ENCODE data around the gene TMEM132E.
A peak's percentile ranks its signal among the peaks of the same experiment; 100 is the strongest.

The TMEM132E gene

DNA sequence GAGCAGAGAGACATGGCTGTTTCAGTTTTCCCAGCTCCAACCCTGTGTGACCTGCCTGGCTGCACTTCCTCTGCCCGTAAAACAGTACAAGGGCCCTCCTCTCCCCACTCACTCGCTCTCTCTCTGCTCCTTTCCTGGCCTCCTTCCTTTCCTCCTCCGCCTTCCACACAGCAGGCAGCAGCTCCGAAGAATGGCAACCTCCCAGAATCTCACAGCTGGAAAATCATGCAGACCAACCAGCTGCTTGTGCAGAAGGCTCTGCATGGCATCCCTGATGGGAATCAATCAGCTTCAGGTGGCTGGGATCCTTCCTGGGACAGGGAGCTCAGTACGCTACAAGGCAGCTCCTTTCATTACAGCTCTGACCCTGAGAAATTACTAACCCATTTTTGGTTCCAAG, 27.4 kb downstream of the TMEM132E start:
- no peak for DNase-seq

DNA sequence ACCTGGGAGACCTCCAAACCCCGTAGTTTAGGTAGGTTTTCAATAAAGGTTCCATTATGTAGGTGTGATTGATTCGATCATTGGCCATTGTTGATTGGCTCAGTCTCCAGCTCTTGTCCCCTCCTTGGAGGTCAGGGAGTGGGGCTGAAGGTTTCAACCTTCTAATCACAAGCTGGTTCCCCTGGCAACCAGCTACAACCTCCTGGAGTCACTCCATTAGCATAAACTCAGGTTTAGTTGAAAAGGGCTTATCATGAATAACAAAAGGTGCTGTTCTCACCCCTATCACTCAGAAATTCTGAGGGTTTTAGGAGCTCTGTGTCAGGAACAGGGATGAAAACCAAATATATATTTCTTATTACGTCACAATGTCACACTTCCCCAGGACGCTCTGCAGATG, 28.5 kb downstream of the TMEM132E start:
- no peak for DNase-seq

DNA sequence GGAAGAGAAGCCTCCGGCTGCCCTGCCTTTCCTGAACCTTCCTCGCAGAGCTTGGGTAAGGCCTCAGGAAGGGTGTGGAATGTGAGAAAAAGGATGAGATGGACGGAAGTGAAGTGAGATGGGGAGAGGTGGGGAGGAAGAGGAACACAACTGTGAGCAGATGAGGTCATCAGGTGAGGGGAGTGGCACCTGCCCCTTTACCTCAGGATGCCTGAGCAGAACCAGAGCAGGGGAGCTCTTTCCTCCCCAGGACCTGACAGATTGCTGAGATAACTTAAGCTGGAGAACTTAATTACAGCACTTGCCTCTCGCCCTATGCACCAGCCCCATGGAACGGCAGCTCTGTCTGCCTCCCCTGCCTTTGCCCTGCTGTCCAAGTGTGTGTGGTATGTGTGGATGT, 29.8 kb downstream of the TMEM132E start:
- DNase-seq, result no peak

DNA sequence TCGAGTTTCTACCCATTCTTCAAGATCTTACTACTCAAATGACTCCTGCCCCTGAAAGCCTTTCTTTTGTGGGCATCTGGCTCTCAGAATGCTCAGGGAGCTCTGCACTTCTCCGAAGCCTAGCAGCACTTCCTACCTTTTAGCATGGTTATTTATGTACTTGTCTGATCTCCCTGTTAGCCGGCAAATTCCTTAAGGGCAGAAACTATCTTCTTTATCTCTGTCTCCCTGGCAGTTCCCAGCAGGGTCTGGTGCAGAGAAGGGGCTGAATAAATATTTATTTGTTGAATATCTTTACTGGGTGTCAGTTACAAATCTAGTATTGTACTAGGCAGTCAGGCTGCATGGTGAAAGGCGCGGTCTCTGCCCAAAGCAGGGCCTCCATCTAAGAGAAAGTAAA, 30.7 kb downstream of the TMEM132E start:
- no peak for DNase-seq

DNA sequence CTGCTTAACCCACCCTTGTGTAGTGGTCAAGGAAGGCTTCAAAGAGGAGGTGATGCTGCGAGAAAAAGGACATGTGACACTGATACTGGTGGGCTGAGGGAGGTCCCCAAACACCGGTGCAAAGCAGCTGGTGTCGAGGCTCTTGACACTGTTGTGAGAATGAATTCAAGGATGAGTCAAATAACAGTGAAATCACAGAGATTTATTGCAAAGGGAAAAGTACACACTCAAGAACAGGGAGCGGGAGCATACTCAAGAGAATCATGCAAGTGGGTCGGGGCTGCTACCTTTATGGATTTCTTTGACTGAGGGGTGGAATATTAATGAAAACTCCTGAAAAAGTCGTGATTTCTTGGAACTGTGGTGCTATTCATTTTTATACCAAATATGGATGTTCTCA, 31.1 kb downstream of the TMEM132E start:
- no peak for DNase-seq

DNA sequence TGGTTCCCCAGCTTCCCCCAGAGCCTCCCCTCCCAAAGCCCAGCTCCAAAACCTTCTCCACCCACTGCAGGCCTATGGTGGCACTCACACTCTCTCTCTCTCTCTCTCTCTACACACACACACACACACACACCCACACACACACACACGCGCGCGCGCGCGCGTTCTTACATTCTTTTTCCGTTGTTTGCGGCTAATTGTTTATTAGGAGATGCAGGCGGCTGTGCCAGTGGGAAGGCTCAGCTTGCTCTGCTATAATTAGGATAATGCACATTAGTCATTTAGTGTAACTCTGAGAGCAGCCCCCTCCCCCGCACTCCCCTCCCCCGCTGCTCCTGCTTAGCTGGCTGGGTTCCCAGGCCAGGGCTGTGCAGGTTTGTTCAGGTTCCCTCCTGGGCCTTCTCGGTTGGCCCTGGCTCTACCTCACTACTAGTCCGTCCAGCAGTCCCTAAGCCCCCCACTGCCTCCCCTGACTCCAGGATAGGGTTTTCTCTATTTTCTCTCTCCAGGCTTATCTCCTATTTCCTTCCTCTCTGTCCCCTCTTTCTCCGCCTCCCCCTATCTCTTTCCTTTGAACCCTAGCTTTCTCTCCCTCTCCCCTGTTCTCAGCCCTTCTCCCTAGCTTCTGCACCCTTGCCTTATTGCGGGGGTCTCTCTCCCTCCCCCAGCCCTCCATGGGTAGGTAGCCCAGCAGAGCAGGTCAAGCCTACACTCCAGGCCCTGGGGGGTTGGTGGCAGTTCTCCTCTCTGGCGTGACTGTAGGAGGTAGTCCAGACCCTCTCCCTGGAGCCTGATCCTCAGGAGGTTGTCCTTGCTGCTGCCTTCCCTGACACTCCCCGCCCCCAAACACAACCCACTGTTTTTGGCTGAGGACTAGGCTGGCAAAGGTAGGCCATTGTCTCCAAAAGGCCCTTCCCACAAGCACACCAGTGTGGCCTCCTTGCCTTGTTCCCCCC, 34.0 kb downstream of the TMEM132E start:
- no peak for DNase-seq

DNA sequence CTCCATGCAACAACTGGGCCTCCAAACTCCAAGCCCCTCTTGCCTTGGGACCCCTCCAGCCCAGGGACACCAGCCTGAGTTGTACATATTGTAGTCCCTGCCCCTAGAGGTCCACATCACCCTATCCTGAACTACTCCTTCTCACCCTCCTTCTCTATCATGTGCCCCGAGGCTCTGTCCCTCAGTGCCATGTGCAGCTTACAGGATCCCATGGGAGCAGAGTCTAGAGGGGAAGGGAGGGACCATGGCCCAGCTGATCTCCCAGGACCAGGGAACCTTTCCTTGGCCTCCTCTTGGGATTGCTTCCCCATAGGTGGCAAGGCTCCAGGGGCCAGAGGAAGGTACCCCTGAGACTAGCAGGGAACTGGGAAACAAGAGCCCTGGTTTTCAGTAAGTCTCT, 35.3 kb downstream of the TMEM132E start:
- no peak for DNase-seq

DNA sequence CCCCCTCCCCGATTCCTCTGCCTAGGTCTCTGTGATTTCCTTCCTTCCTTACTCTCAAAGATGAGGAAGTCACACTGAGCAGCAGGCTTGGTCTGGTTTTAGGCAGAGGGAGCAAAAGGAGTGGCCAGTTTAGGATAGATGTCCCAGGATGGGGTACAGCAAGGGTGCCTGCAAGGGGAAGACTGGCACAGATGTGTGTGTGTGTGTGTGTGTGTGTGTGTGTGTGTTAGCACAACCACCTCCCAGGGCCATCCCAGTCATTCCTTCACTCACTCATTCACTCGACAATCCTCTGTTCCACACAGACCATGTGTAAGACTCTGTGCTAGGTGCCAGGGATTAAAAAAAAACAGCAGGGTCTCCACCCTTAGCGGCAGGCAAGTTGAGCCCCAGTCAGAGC, 35.9 kb downstream of the TMEM132E start:
- no peak for DNase-seq

DNA sequence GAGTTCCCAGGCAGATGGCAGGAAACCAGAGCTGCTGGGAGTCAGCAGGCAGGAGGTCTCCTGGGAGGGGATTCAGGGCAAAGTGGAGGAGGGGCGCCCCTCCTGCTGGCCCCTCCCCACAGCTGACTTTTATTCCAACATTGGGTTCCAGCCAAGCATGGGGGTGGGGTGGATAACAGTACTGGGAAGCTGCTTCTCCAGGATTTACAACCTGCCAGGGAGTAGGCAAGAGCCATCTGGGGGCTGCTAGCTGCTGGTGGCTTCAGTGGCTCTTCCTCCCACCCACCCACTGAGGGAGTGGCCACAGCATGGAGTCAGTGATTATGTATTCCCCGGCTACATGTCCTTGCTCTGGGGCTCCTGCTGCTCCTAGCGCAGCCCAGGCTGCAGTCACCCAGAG, 36.8 kb downstream of the TMEM132E start:
- peak; percentile 46 for DNase-seq

DNA sequence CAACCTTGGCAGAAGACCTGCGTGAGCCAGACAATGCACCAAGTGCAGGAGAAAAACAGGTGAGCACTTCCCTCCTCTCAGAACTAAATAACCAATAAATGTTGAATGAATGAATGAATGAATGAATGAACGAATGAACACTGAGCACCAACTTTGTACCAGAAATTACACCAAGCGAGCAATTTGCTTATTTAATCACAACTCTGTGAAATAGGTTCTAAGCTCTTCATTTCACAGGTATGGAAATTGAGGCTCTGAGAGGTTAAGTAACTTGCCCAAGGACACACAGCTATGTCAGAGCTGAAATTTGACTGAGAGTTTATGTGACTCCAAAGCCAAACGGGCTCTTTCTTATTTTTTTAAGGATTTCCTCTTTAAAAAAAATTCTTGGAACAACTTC, 38.0 kb downstream of the TMEM132E start:
- no peak for DNase-seq

DNA sequence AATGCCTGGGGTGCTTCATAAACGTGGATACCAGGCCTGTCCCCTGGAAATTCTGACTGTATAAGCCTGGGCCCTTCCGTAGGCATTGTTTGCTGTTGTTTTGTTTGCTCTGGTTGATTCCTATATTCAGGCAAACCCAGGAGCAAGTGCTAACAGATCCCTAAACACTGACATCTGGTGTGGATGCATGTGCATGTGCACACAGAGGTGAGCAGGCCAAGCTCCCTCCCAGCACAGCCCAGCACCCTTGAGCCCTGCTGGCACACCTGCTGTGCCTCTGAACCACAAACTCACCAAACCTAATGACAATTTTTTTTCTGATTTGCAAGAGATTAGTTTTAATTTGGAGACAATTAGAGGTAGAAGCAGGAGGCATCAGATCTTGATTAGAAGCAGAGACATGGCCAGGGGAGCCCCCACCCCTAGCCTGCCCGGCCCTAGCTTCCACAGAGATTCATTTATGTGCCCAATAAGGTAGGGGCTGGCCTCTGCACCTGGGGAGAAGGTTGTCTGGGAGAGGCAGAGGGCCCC, 40.4 kb downstream of the TMEM132E start:
- DNase-seq, result peak; percentile 30

DNA sequence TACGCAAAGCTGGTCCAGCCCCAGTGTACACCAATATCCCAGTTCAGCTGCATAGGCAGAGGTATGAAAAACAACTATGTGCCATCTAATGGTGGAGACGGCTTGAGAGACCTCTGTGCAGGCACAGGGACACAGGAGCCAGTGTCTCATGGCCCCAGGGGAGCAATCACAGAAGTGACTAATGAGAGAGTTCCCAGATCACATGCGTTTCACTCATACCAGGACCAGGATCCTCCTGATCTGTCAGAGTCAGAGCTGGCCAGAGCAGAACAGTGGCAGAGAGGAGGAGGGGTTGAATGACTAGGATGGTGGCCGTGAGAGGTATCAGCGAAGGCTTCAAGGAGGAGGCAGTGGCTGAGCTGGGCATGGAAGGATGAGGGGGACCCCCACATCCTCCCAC, 41.1 kb downstream of the TMEM132E start:
- no peak for DNase-seq

DNA sequence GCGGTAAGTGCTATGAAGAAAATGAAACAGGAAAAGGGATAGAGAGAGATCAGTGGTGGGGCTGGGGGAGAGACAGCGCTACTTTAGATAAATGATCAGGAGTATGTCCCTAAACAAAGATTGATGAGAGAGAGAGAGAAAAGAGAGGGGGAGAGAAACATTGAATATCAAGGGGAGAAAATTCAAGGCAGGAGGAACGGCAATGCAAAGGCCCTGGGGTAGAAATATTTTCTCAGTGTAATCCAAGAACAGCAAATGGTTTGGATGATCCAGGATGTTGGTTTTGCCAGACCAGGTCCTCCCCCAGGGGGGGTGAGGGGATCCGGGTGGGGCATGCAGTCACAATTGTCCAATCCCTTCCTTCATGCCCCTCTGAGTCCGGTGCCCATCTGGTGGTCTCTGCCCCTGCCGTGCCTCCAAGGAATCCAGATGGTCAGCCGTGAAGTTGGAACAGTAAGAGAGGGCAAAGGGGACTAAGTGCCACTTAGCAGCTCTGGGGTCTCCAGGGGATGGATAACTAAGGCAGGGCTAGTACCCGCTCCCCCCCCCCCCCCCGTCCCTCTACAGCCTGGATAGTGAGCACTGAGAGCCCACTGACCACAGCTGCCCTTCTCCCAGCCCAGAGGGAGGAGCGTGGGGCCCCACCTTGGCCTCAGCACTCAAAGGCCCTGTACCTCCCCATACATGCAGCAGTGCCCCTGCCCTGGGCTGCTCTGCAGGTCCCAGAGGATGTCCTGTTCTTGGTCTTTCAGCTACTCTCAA, 43.7 kb downstream of the TMEM132E start:
- no peak for DNase-seq

DNA sequence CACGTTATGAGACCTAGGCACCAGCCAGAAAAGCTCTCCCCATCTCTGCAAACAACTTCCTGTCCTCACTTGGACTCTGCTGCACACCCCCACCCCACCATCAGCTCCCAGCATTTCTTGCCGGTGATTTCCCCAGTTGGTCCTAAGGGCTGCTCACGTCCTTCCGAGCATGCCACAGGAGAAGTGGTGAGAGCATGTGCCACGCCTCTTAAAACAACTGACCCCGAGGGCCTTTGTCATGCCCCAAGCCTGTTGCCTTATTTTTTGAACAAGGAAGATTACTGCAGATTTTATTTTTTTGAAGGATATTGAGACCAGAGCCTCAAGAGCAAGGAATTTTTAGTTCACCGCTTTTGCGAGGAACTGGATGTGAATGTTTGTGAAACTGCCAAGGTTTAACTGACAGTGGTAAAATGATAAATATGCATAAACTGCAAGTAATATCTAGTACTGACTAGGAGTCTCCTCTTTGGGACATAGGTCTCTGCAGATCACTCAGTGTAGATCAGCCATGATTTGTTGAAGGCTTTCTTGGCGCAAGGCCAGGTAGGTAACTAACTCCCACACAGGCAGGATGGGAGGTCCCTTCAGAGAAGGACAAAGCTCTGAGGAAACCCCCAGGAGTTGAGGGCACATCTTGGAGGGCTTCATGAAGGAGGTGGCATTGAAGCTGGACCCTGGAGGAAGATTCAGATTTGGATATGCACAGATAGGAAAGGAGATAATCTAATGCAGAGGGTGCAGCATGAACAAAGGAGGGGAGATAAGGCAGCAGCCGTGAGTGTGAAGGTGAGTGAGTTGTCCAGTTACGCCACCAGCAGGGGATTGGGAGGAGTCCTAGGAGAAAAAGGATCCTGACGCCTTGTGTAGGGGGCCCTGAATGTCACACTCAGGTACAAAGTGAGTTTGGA, 44.7 kb downstream of the TMEM132E start:
- no peak for DNase-seq

DNA sequence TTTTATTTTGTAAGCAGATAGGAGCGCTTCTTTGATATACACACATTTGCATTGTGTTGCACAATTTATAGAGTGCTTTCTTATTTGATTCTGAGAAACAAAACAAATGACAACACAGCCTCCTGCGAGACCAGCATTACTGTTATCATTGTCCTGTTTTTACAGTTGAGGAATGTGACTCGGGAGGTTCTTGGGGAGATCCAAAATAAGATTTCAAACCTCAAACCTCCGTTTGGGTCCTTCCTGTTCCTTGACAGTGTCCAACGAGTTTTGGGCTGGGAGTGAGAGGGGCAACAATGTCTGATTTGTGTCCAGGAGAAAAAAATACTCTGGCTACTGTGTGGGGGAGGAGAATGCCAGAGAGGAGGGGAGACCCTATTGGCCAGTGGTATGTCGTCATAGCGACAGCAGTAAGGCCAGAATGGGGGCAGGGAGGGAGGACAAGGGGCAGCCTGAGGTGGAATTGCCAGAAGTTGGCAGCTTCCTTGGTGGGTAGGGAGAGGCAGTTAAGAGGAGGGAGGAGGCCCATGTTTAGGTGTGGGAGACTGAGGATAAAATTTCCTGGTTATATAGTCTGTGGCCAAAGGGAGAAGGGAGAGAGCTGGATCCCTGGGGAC, 45.5 kb downstream of the TMEM132E start:
- DNase-seq, result no peak

DNA sequence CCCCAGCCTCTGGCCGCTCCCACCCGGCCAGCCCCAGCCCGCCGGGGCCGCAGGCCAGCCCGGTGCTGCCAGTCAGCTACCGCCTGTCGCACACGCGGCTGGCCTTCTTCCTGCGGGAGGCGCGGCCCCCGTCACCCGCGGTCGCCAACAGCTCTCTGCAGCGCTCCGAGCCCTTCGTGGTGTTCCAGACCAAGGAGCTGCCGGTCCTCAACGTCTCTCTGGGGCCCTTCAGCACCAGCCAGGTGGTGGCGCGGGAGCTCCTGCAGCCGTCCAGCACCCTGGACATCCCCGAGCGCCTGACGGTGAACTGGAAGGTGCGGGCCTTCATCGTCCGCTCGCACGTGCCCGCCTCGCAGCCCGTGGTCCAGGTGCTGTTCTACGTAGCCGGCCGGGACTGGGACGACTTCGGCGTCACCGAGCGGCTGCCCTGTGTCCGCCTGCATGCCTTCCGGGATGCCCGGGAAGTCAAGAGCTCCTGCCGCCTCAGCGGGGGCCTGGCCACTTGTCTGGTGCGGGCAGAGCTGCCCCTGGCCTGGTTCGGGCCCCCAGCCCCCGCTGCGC, 46.8 kb downstream of the TMEM132E start:
- DNase-seq, result no peak

DNA sequence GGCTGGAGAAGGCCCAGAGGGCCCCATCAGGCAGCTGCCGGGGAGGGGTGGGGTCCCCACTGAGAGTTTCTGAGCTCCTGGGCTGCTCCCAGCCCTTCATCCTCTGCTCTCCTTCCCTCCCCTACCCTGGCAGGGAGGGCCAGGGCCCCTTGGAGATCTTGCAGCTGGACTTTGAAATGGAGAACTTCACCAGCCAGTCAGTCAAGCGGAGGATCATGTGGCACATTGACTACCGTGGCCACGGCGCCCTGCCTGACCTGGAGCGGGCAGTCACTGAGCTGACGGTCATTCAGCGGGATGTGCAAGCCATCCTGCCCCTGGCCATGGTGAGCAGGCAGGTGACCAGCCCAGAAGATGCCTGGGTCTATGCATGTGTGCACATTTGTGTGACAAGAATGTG, 49.5 kb downstream of the TMEM132E start:
- no peak for DNase-seq

DNA sequence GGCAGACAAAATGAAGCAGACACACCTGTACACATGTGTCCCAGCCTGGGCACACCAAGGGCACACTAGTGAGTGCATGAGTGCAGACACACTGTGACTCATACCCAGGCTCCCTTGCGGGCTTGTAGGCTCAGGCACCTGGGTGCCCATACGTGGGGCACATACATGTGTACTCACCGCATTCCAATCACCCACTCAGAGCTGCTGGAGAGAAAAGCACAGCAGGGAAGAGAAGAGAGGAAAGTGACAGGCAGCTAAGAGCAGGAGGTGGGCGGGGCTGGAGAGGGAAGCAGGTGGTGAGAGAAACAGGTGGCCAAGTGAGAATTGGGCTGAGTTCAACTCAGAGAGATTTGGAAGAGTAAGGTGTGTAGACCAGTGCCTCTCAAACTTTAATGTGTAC, 54.0 kb downstream of the TMEM132E start:
- no peak for DNase-seq

DNA sequence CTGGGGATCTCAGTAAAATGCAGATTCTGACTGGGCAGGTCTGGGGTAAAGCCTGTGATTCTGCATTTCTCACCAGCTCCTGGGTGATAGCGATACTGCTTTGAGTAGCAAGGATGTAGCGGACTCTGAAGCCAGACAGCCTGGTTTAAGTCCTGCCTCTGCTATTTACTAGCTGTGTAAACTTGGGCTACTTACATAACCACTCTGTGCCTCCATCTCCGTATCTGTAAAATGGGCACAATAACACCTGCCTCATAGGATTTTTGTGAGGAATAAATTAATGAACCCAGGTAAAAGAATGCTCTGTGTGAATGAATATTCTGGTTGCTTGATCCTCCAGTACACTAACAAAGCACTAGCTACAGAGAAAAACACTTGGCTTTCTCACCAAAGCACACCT, 54.4 kb downstream of the TMEM132E start:
- DNase-seq, result no peak

DNA sequence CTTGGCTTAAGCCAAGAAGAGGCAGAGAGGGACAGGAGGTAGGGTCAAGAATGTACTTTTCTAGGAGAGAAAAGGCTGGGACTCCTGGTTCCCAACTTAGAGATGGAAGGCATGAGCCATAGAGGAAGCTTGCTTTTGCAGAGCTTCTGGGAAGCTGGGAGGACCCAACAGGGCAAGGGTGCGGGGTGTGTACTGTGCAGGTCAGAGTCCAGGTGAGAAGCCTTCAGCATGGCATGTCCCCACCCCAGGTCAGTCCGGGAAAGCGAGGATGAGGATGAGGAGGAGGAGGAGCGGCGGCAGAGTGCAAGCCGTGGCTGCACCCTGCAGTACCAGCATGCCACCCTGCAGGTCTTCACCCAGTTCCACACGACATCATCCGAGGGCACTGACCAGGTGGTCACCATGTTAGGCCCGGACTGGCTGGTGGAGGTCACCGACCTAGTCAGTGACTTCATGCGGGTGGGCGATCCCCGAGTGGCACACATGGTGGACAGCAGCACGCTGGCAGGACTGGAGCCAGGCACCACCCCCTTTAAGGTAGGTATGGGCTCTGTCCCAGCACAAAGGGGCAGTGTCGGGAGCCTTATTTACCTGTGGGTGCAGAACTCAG, 55.3 kb downstream of the TMEM132E start:
- no peak for DNase-seq

DNA sequence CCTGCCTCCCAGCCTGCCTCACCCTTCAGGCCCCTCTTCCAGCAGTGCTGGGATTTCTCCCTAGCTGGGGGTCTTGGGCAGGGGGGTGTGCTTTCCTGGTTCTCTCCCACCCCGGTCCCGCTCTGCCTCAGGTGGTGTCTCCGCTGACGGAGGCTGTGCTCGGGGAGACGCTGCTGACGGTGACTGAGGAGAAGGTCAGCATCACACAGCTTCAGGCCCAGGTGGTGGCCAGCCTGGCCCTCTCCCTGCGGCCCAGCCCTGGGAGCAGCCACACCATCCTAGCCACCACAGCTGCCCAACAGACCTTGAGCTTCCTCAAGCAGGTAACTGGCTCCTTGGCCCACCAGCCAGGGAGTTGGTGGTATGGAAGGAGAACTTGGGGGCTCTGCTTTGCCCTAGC, 56.5 kb downstream of the TMEM132E start:
- DNase-seq, result no peak

Data from DMS 273 treated with DMSO at 0.1 percent for 48 hours (cell line).